NCI-H2227 (cell line): ENCODE data around the gene GP1BA.

Experiments
- DNase-seq: peaks from one replicate; lab custom pipeline; 2025; ENCODE audit not compliant: unreplicated experiment; lab: John Stamatoyannopoulos, UW

Gene GP1BA

DNA sequence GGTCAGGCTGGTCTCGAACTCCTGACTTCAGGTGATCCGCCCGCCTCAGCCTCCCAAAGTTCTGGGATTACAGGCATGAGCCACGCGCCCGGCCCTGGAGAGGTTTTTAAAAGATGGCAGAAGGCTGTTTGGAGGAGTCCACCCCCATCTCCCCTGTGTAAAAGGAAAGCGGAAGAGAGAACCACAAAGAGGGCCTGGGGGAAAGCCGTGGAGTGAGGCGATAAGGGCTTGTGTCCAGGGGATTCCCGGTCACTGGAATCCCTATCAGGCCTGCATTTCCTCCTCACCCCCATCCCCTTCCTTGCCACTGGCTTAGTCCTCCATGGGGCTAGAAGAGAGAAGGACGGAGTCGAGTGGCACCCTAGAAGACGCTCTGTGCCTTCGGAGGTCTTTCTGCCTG is at the start of gene GP1BA:
Gene GP1BA, plus strand, starts transcription at position 315 of the 400 bp plus-strand sequence. CDS start 328 bp downstream, outside the sequence.
- DNase-seq: no peak

DNA sequence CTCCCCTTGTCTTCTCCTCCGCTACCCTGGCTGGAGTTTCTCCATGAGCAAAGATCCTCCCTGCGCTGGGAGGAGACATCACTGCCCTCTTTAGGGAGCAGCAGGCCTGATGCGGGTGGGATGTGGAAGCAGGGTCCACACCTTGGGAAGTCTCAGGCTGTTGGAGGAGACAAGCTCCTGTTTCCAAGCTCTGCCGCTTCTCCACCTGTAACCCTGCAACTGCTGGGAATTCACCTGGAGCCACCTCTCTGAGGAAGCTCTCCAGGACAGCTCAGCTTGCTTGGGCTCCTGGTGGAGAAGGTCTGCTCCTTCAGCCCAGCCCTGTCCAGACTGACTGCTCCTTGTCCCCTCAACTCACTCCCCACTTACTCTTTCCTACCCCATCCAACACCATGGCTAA is 47.6 kb upstream of the GP1BA start:
- DNase-seq: no peak

DNA sequence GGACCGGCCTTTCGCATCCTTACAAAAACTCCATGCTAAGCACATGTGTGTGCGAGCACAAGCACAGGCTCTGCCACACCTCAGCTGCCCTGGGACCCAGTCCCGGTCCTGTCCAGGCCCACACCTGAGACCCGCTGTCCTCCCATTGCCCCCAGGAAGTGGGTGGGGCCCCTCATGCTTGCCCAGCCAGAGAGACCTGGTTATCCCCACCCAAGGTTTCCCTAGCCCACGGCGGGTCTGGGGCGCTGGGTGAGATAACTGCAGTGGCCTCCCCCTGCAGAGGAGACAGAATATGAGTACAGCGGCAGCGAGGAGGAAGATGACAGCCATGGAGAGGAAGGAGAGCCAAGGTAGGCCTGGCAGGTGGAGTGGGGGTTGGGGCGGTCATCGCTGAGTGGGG is 45.2 kb upstream of the GP1BA start:
- DNase-seq: no peak

DNA sequence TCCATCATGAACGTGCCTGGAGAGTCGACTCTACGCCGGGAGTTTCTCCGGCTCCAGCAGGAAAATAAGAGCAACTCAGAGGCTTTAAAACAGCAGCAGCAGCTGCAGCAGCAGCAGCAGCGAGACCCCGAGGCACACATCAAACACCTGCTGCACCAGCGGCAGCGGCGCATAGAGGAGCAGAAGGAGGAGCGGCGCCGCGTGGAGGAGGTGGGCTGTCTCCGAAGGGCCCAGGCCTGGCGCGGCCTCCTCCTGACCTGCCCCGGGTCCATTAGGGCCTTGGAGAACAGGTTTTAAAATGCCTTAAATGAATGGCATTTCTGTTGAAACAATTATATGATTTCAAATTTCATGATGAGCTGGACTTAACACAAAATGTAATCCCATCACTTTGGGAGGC is 44.5 kb upstream of the GP1BA start:
- DNase-seq: no peak

GRCh38 chr17:4891411-4892410 is 40.4 kb upstream of the GP1BA start:
- DNase-seq: no peak

- DNase-seq: no peak
Measured at GRCh38 chr17:4892499-4893221, 39.4 kb upstream of the GP1BA start.

- no peak for DNase-seq
Measured at GRCh38 chr17:4893272-4893671, 38.8 kb upstream of the GP1BA start.

- DNase-seq: no peak
Measured at GRCh38 chr17:4893721-4894560, 38.1 kb upstream of the GP1BA start.

GRCh38 chr17:4895121-4895520 is 37.0 kb upstream of the GP1BA start:
- no peak for DNase-seq

DNA sequence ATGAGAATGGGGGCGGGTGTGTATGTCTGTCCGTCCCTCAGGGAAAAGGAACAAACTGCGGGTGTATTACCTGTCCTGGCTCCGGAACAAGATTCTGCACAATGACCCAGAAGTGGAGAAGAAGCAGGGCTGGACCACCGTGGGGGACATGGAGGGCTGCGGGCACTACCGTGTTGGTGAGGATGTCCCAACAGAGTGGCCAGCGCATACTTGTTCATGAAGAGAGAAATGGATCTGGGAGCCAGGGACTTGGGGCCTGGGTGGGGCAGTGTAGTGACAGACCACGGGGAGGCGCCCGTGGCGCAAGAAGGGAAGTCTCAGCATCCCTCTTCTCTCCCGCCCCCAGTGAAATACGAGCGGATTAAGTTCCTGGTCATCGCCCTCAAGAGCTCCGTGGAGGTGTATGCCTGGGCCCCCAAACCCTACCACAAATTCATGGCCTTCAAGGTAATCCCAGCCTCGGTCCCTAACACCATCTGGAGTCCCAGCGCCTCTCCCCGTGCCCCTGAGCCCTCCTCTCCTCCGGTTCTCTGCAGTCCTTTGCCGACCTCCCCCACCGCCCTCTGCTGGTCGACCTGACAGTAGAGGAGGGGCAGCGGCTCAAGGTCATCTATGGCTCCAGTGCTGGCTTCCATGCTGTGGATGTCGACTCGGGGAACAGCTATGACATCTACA is 36.3 kb upstream of the GP1BA start:
- DNase-seq: no peak

DNA sequence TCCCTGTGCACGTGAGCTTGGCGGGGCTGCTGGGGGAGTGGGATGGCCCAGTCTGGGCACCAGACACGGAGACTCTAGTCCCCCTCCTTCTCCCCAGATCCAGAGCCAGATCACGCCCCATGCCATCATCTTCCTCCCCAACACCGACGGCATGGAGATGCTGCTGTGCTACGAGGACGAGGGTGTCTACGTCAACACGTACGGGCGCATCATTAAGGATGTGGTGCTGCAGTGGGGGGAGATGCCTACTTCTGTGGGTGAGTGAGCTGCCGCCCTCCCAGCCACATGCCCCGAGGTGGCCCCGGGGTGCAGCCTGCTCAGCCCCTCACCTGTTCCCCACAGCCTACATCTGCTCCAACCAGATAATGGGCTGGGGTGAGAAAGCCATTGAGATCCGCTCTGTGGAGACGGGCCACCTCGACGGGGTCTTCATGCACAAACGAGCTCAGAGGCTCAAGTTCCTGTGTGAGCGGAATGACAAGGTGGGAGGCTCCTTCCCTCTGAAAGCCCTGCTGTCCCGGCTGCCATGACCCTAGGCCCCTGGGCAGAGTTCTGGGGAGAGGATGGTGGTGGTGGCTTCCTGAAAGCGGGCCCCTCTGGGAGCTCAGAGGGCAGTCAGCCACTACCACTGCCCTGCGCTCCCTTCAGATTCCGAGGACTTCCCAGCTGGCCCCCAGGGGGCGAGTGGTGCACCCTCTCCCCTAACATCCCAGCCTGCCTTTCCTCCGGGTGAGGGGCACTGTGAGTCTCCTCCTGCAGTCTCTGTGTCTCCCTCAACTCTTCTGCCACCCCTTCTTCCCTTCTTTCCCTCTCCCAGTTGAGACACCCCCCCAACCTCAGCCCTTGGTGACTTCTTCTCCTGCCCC is 35.5 kb upstream of the GP1BA start:
- no peak for DNase-seq

- no peak for DNase-seq
Measured at GRCh38 chr17:4897198-4897687, 34.8 kb upstream of the GP1BA start.

- DNase-seq: no peak
Measured at GRCh38 chr17:4897785-4898184, 34.3 kb upstream of the GP1BA start.

DNA sequence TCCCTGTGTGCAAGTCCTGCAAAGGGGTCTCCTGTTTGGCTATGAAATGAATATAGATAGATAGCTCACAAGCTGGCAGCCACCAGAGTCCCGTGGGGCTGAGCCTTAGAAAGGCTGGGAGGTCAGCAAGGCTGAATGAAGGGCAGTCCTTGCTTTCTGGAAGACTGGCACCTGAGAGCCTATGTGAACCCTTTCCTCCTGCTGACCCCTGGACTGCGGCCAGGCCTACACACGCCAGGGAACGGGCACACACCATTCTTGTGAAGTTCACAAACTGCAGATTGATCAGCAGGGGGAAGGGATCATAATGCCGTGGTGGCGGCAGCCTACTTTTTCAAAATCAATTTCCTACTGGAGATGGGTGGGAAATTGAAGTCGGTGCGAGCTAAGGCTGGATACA is 33.7 kb upstream of the GP1BA start:
- DNase-seq: no peak

DNA sequence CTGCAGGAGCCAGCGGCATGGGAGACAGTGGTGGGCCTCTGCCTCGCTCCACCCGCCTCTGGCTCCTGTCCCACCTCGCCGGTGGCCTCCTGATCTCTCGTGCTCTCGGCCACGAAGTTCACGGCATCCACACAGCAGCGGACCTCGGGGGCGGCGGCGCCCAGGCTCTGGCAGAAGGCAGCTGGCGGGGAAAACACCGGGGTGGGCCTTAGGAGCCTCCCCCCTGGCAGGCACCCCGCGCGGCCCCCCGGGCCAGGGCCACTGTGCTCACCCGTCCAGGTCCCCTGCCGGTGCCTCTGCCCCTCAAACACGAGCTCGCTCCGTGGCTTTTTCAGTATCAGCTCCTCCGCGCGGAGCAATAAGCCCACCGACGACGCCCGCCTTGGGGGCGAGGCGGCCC is 33.1 kb upstream of the GP1BA start:
- DNase-seq: no peak

- DNase-seq: no peak
Measured at GRCh38 chr17:4899341-4900230, 32.5 kb upstream of the GP1BA start, which contains the start of gene C17orf107. Gene C17orf107, plus strand, starts transcription at chr17:4899536. Its CDS starts 227 bp downstream, at chr17:4899763.

GRCh38 chr17:4900231-4901107 is 31.6 kb upstream of the GP1BA start:
- DNase-seq: no peak
